ENCODE results near the gene LIX1. TPM values are rescaled to one million over a fixed set of nuclear protein-coding genes. Genes with fewer than 3 reads are reported as not detected.
A peak's percentile ranks its signal among the peaks of the same experiment; 100 is the strongest.

Gene LIX1
- total and polyA plus RNA-seq, 2 donors (not counting 1 experiment from before 2014, with no cell fraction given): not detected

- TF ChIP-seq CTCF (conservative IDR thresholded peaks at IDR 0.05 in 1 of 2, IDR thresholded peaks at IDR 0.05 in 1 of 2; ENCODE audit: low read depth in 1 of 2, low read length in 2 of 2): peak; percentile 9 to 43
- TF ChIP-seq EZH2 (IDR thresholded peaks at IDR 0.05; ENCODE audit: low read length, missing control alignments): no peak
- H3K4me2 ChIP-seq (ENCODE audit: extremely low read depth, insufficient read depth, low read length): no peak overlapping the region
- no peak overlapping the region for H3K4me3 ChIP-seq (replicated peaks in 1 of 4; ENCODE audit: control extremely low read depth in 1 of 4, insufficient read depth in 1 of 4, low read depth in 3 of 4, low read length in 4 of 4)
- H3K27me3 ChIP-seq (ENCODE audit: control insufficient read depth, insufficient read depth, low read length): peaks cover 4% of the 10 kb centered on the region
- no peaks in the 10 kb centered on the region for H3K4me1 ChIP-seq (ENCODE audit: control insufficient read depth, extremely low read depth, insufficient read depth, low read length)
- H2AFZ ChIP-seq (ENCODE audit: low read length): no peak overlapping the region
- H3K36me3 ChIP-seq (ENCODE audit: control insufficient read depth, insufficient read depth, low read length): no peaks in the 10 kb centered on the region
- peak in 1 of 2 donors; percentile 9 for DNase-seq (ENCODE audit: low read depth in 2 of 2)
- no peaks in the 10 kb centered on the region for H3K79me2 ChIP-seq (ENCODE audit: control insufficient read depth, insufficient read depth, low read length)
- no peak overlapping the region for H3K27ac ChIP-seq (ENCODE audit: insufficient read depth, low read length)
- no peaks in the 10 kb centered on the region for H4K20me1 ChIP-seq (ENCODE audit: control insufficient read depth, extremely low read depth, insufficient read depth, low read length)
- no peaks in the 10 kb centered on the region for H3K9me3 ChIP-seq (ENCODE audit: control insufficient read depth, insufficient read depth, low read depth, low read length)
- no peak overlapping the region for H3K9ac ChIP-seq (ENCODE audit: insufficient read depth, low read length)
Measured at GRCh38 chr5:97044052-97044451, 98.4 kb downstream of the LIX1 start.

- Histone ChIP-seq H4K20me1 (ENCODE audit: control insufficient read depth, extremely low read depth, insufficient read depth, low read length) (no peaks in the 10 kb centered on the region), H3K79me2 (ENCODE audit: control insufficient read depth, insufficient read depth, low read length) (no peaks in the 10 kb centered on the region), H3K9me3 (ENCODE audit: control insufficient read depth, insufficient read depth, low read depth, low read length) (no peaks in the 10 kb centered on the region), H3K27ac (ENCODE audit: insufficient read depth, low read length) (no peak overlapping the region), H3K9ac (ENCODE audit: insufficient read depth, low read length) (no peak overlapping the region), H2AFZ (ENCODE audit: low read length) (no peak overlapping the region), H3K4me1 (ENCODE audit: control insufficient read depth, extremely low read depth, insufficient read depth, low read length) (no peaks in the 10 kb centered on the region), H3K4me3 (replicated peaks in 1 of 4; ENCODE audit: control extremely low read depth in 1 of 4, insufficient read depth in 1 of 4, low read depth in 3 of 4, low read length in 4 of 4) (no peak overlapping the region), H3K27me3 (ENCODE audit: control insufficient read depth, insufficient read depth, low read length) (peaks cover 3% of the 10 kb centered on the region), H3K36me3 (ENCODE audit: control insufficient read depth, insufficient read depth, low read length) (no peaks in the 10 kb centered on the region), H3K4me2 (ENCODE audit: extremely low read depth, insufficient read depth, low read length) (no peak overlapping the region)
- DNase-seq (ENCODE audit: low read depth in 2 of 2): no peak
- TF ChIP-seq CTCF (conservative IDR thresholded peaks at IDR 0.05 in 1 of 2, IDR thresholded peaks at IDR 0.05 in 1 of 2; ENCODE audit: low read depth in 1 of 2, low read length in 2 of 2) (no peak), EZH2 (IDR thresholded peaks at IDR 0.05; ENCODE audit: low read length, missing control alignments) (no peak)
Measured at GRCh38 chr5:97043511-97043910, 98.9 kb downstream of the LIX1 start.

- H3K4me2 ChIP-seq (ENCODE audit: extremely low read depth, insufficient read depth, low read length): no peak overlapping the region
- no peak for TF ChIP-seq CTCF (conservative IDR thresholded peaks at IDR 0.05 in 1 of 2, IDR thresholded peaks at IDR 0.05 in 1 of 2; ENCODE audit: low read depth in 1 of 2, low read length in 2 of 2)
- peaks cover 3% of the 10 kb centered on the region for H3K27me3 ChIP-seq (ENCODE audit: control insufficient read depth, insufficient read depth, low read length)
- no peak overlapping the region for H2AFZ ChIP-seq (ENCODE audit: low read length)
- H3K9me3 ChIP-seq (ENCODE audit: control insufficient read depth, insufficient read depth, low read depth, low read length): no peaks in the 10 kb centered on the region
- no peak overlapping the region for H3K27ac ChIP-seq (ENCODE audit: insufficient read depth, low read length)
- no peaks in the 10 kb centered on the region for H3K36me3 ChIP-seq (ENCODE audit: control insufficient read depth, insufficient read depth, low read length)
- peak in 1 of 2 donors; percentile 8 for DNase-seq (ENCODE audit: low read depth in 2 of 2)
- H3K9ac ChIP-seq (ENCODE audit: insufficient read depth, low read length): no peak overlapping the region
- H3K4me1 ChIP-seq (ENCODE audit: control insufficient read depth, extremely low read depth, insufficient read depth, low read length): no peaks in the 10 kb centered on the region
- H3K79me2 ChIP-seq (ENCODE audit: control insufficient read depth, insufficient read depth, low read length): no peaks in the 10 kb centered on the region
- no peaks in the 10 kb centered on the region for H4K20me1 ChIP-seq (ENCODE audit: control insufficient read depth, extremely low read depth, insufficient read depth, low read length)
- H3K4me3 ChIP-seq (replicated peaks in 1 of 4; ENCODE audit: control extremely low read depth in 1 of 4, insufficient read depth in 1 of 4, low read depth in 3 of 4, low read length in 4 of 4): no peak overlapping the region
Measured at GRCh38 chr5:97042996-97043395, 99.4 kb downstream of the LIX1 start.

Other genes starting within 250 kb of the LIX1 start
- gene LNPEP, start 206.5 kb downstream of the LIX1 start, total RNA-seq: 26.1 and 26.2 TPM in 2 replicates
- 15.0 and 19.5 TPM in 2 replicates for gene LNPEP, start 206.5 kb downstream of the LIX1 start, polyA plus RNA-seq
- gene RIOK2, start 40.6 kb upstream of the LIX1 start, total RNA-seq: 24.6 and 25.4 TPM in 2 replicates
- gene RIOK2, start 40.6 kb upstream of the LIX1 start, polyA plus RNA-seq: 17.0 and 18.2 TPM in 2 replicates